ENCODE measurements around the gene FXYD2. TPM values are rescaled to one million over a fixed set of nuclear protein-coding genes. Genes with fewer than 3 reads are reported as not detected.

Gene FXYD2
- total RNA-seq, 2 donors from 2014 or later, result 1.6 to 4.8 TPM

DNA sequence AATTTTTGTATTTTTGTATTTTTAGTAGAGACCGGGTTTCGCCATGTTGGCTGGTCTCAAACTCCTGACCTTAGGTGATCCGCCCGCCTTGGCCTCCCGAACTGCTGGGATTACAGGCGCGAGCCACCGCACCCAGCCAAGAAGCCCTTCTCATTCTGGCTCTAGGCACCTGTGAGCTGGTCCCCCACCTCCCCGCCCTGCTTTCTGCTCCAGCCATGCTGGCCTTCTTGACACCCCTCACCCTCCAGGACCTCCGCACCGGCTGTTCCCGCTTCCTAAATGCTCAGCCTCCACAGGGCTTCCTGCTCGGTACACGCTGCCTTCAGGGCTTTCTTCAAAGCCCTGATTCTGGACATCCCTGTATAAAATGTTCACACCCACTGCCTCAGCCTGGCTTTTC lies 5.5 kb upstream of the FXYD2 start:
- Mint-ChIP-seq H3K9me3 (no peaks in the 10 kb centered on the region), H3K36me3 (no peaks in the 10 kb centered on the region), H3K27ac (peak overlapping the region; percentile 71 to 77)
- no peak for ATAC-seq
- DNase-seq (ENCODE audit: low spot score in 2 of 2), result peak in 1 of 2 donors; percentile 53

DNA sequence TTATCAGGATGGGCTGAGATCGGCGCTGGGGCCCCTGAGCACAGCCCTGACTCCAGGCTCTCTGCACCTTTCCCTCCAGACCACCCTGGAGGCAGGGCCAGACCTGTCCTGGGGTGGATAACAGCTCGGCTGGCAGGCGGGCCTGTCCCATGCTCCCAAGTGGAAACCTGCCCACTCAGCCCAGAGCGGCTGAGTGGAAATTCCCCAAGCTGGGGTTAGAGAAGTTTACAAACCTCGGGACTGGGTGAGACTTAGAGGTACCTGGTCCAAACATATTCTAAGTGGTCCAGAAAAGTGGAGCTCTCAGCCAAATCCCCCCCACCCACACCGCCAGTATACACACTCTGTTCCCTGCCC lies 4.8 kb upstream of the FXYD2 start:
- H3K27ac Mint-ChIP-seq, result peak overlapping the region in 1 of 2 donors; percentile 44
- ATAC-seq, result no peak
- H3K9me3 Mint-ChIP-seq, result no peaks in the 10 kb centered on the region
- DNase-seq (ENCODE audit: low spot score in 2 of 2), result peak in 1 of 2 donors; percentile 52
- no peaks in the 10 kb centered on the region for H3K36me3 Mint-ChIP-seq

DNA sequence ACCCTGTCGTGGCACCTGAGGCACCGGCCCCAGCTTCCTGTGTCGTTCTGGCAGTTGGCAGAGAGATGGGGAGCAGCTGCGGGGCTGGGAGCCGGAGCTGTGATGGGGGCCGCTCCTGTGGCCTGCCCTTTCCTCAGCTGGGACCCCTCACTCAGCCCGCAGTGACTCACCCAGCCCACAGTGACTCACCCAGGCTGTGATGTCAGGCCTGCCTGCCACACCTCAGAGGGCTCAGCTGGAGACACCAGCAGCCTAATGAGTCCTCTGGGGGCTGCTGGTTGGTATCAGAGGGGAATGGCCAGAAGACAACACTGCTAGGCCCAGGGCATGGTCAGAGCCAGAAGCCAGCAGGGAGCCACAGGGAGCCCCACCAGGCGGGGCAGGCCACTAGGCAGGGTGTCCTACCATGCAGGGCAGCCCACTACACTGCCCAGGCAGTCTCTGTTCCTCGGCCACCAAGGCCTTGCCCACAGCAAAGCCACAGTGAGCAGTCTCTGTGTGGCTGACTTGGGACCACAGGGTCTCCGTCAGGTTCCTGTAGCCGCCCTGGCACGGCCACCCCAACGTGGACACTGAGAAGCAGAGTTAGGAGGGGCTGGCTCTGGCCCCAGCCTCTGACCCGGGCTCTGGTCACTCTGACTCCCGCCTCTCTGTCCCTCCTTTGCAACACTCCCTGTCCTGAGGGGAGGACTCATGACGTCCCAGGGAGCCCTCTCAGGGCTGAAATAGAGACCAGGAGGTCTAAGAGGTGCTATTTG lies 4.2 kb upstream of the FXYD2 start:
- Mint-ChIP-seq H3K9me3 (no peaks in the 10 kb centered on the region), H3K27ac (peak overlapping the region; percentile 22 to 44), H3K36me3 (no peaks in the 10 kb centered on the region)
- DNase-seq (ENCODE audit: low spot score in 2 of 2), result peak; percentile 74 to 88
- peak; percentile 97 to 99 for ATAC-seq

DNA sequence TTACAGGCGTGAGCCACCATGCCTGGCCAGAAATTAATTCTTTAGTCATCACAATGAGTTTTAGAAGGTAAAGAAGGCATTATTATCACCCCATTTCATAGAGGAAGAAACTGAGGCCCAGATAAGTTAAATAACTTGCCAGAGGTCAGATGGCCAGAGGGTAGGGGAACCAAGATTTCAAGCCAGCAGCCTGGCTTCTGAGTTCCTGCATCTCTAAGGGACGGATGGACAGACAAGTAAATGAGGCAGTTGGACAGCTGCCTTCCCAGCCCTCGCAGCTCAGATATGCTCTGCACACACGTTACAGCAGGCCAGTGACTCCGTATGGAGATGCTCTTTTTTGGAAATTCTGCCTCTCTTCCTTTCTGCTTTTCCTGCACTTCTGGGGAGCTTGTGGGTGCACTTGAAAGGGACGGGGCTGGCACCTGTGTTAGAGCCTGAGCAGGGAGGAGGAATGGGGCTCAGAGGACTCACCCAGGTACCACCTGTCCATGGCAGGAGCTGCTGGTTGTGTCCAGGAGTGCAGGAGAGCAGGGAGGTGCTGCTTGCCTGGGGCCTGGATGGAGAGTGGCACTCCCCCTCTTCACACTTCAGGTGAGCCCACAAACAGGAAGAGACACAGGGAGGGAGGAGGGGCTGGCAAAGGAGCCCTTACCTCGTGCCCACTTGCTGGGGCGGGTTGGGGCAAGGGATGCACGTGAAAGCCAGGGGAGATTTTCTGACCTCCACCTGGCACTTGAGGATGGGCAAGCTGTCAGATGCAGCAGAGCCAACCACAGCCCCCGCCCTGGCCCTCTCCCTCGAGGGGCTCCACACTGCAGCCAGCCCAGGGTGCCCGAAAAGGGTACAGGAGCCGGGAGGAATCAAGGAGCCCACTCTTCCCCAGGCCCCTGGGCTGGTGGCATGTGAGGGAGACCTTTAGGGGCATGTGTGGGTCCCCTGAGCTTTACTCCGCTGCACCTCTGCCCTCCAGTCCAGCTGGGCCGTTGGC lies 3.3 kb upstream of the FXYD2 start:
- DNase-seq (ENCODE audit: low spot score in 2 of 2) (peak in 1 of 2 donors; percentile 55), ATAC-seq (no peak)
- Mint-ChIP-seq H3K27ac (peak overlapping the region; percentile 5 to 44), H3K36me3 (no peaks in the 10 kb centered on the region), H3K9me3 (no peaks in the 10 kb centered on the region)

DNA sequence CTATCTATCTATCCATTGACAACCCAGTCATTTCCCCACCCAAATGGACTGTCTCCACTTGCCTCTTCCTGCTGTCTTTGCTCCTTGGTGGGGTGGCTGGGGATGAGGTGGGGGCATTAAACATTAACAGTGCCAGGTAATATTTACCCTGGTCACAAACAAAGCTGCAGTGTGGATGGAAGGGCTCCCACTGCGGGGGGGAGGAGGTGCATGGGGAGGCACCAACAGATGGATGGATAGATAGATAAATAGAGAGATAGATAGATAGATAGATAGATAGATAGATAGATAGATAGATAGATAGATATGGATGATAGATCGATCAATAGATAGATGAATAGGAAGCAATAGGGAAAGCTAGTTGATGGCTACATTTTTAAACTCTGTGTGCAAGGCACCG lies 2.3 kb upstream of the FXYD2 start:
- H3K27ac Mint-ChIP-seq, result no peak overlapping the region
- H3K36me3 Mint-ChIP-seq, result no peaks in the 10 kb centered on the region
- DNase-seq (ENCODE audit: low spot score in 2 of 2) (no peak), ATAC-seq (no peak)
- H3K9me3 Mint-ChIP-seq, result no peaks in the 10 kb centered on the region

DNA sequence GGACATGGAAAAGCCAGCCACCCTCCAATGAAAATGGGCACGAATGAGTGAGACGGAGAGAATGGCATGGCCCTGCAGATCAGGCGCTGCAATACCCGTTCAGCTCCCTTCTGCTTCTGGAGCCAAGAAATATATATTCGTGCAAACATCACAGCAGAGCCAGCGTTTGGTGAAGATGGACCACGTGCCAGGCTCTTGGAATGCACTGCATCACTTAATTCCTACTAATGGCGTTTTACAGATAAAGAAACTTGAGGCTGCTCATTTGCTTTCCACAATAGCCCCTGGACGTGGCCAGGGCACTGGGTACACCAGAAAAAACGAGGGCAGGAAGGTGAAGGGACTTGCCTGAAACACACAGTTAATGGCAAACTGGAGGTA lies 1.6 kb upstream of the FXYD2 start:
- Mint-ChIP-seq H3K9me3 (no peaks in the 10 kb centered on the region), H3K36me3 (no peaks in the 10 kb centered on the region), H3K27ac (no peak overlapping the region)
- no peak for ATAC-seq
- DNase-seq (ENCODE audit: low spot score in 2 of 2), result peak in 1 of 2 donors; percentile 49

DNA sequence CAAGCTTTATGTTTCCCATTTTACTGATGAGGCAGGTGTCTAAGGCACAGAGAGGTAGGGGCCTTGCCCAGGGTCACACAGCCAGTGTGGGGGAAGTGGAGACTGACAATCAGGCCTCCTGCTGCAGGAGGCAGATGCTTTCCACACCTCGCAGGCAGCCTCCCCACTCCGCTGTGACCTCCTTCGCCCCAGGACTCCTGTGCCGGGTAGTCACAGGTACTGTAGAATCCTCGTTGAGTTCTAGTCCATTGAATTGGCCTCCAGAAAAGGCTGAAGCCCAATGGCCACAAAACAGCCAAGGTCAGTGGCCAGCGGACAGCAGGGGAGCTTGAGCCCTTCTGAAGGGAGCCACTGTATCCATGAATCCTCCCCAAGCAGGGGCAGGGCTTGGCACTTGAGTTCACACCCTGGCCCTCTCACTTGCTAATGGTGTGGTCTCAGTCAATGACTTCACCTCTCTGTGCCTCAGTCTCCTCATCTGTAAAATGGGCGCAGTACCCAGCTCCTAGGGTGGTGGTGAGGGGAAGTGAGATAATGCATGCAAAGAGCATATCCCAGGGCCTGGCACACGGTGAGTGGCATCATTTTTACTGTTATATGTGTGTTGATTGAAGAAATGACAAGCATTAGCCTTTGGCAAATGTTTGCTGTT lies 1.1 kb upstream of the FXYD2 start:
- no peaks in the 10 kb centered on the region for H3K36me3 Mint-ChIP-seq
- no peaks in the 10 kb centered on the region for H3K9me3 Mint-ChIP-seq
- peak overlapping the region; percentile 45 to 51 for H3K27ac Mint-ChIP-seq
- DNase-seq (ENCODE audit: low spot score in 2 of 2) (peak in 1 of 2 donors; percentile 41), ATAC-seq (no peak)

DNA sequence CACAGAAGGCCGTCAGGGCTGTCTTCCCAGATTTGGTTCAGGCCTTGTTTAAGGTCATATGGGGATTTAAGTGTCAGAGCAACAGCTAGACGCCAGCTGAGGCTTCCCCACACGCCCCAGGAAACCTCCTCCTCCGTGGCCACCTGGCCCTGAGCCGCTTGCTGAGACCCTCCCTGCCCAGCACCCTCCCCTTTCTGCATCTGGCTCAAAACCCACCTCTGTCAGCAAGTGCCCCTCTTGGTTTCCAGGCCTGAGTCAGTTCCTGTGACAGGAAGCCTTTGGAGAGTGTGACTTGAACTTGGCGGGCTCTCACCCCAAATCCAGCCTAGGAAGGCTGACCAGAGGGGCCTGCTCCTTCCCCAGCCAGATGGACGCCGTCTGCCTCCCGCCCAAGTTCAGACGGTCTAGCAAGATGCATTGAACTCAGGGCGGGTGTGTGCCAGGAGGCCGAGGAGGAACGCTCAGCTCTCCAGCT lies 561 bp downstream of the FXYD2 start:
- DNase-seq (ENCODE audit: low spot score in 2 of 2) (peak in 1 of 2 donors; percentile 62), ATAC-seq (peak in 1 of 2 donors; percentile 4)
- no peaks in the 10 kb centered on the region for H3K9me3 Mint-ChIP-seq
- H3K27ac Mint-ChIP-seq, result peak overlapping the region; percentile 66 to 69
- no peaks in the 10 kb centered on the region for H3K36me3 Mint-ChIP-seq

DNA sequence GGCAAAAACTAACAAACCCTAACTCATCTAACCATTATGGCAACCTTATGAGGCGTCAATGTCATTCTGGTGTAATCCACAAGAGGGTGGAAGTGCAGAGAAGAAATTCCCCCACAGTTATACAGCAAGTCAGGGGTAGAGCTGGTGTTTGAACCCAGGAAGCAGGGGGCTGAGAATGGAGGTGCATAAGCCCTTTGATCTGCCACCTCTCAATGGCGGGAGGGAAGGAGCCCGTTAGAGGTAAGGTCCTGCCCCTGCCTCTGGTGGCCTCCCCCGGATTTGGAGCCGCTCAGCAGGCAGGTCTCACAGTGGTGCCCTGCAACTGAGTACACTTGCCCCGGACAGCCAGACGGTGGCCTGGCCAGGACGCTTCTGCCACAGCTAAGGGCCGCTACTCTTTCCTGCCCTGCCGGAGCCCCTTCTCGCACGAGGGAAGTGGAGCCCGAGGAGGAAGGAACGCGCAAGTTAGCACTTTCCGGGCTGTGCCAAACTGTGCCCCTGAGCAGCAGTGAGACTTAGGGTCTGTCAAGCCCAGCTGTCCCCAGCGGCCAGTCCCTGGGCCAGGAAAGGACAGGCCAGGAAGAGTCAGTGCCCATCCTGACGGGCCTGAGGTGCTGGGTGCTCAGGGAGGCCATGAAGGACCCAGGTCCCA lies 1.1 kb downstream of the FXYD2 start:
- ATAC-seq (peak; percentile 42 to 71), DNase-seq (ENCODE audit: low spot score in 2 of 2) (peak in 1 of 2 donors; percentile 64)
- Mint-ChIP-seq H3K9me3 (no peaks in the 10 kb centered on the region), H3K27ac (peak overlapping the region in 1 of 2 donors; percentile 69), H3K36me3 (no peaks in the 10 kb centered on the region)

DNA sequence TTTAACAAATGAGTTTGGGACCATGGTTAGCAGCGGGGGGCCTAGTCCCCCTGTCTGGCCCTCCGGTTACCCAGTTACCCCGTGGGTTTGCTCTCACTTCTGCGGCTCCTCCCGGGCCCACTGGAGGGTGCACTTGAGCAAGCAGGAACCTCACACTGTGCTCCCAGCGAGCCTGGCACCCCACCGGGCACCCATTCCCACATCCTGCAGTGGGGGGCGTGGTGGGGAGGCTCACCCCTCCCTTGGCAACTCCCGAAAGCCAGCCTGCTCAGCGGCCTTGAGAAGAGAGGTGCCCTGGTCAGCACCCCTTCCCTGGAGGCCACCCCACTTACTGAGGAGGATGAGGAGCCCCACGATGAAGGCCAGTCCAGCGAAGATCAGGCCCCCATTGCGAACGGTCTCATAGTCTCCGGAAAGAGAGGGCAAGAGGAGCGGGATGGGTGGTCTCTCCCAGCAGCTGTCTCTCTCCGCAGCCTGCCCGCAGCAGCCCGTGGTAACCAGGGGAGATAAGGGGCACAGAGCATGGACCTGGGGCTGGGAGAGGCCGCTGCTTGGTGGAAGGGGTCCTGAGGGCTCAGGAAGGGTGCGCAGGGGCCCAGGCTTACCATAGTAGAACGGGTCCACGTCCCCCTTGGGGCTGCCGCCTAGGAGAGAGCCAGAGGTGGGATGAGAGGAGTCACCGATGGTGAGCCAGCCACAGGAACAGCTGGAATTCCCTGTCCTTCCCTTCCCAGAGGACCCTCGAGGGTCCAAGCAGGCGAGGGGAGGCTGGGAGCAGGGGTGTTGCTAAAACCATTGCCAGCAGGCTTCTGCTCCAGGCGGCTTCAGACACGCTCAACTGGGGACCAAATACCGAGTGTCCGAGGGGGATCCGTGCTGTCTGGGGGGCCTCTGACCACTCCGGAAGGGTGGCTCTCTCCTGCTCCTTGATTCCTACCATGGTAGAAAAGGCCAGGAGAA lies 2.2 kb downstream of the FXYD2 start:
- no peak for ATAC-seq
- H3K27ac Mint-ChIP-seq, result peak overlapping the region in 1 of 2 donors; percentile 69
- peak; percentile 51 to 69 for DNase-seq (ENCODE audit: low spot score in 2 of 2)
- no peaks in the 10 kb centered on the region for H3K36me3 Mint-ChIP-seq
- no peaks in the 10 kb centered on the region for H3K9me3 Mint-ChIP-seq

DNA sequence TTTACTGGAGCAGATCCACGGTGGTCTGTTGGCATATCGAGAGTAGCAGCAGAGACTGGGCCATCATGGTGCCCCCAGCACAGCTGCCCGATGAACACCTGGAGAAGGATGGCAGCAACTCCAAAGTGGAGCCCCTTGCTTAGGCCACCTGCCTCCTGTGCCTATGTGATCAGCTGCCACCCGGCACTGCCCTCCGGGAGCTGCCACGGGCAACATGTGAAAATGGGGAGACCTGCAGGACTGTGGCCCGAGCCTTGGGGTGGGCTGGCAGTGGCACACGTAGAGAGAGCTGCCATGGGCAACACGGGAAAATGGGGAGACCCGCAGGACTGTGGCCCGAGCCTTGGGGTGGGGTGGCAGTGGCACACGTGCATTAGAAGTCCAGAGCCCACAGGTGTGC lies 3.1 kb downstream of the FXYD2 start:
- no peak overlapping the region for H3K27ac Mint-ChIP-seq
- H3K36me3 Mint-ChIP-seq, result no peaks in the 10 kb centered on the region
- ATAC-seq (no peak), DNase-seq (ENCODE audit: low spot score in 2 of 2) (no peak)
- H3K9me3 Mint-ChIP-seq, result no peaks in the 10 kb centered on the region

DNA sequence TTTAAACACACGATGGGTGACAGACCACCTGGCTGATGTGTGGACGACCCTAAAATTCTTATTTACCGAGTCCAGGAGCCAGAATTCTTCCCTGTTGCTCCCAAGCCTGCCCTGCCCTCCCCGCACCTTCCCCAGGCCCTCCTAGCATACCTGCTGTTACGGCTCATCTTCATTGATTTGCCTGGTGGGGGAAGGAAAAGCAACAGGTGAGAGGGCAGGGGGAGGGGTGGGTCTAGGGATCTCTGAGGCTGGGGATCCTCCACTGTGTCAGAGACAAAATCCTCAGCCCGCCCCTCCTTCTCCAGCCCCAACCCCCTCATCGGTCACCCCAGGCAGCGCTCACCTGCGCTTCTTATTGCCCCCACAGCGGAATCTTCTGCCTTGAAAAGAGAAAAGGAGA lies 4.0 kb downstream of the FXYD2 start:
- Mint-ChIP-seq H3K27ac (no peak overlapping the region), H3K9me3 (no peaks in the 10 kb centered on the region)
- no peak for ATAC-seq

DNA sequence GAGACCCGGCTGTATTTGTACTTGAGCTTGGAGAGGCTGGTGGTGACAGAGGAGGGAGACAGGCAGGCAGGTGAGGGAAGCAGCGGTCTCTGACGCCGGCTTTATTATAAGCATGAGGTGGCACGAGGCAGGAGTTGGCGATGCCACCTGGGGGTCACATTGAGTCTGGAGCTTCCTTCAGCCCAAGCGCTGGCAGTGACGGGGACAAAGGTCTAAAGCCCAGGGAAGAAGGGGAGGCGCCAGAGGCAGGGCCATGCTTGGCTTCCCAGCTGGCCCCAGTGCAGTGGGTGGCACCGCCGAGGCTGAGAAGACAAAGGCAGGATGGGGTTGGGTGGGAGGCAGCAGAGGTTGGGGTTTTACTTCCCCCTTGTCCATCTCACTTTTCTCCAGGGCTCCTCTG lies 4.5 kb downstream of the FXYD2 start:
- ATAC-seq, result no peak
- H3K9me3 Mint-ChIP-seq, result no peaks in the 10 kb centered on the region
- H3K36me3 Mint-ChIP-seq, result no peaks in the 10 kb centered on the region
- H3K27ac Mint-ChIP-seq, result peak overlapping the region in 1 of 2 donors; percentile 98
- no peak for DNase-seq (ENCODE audit: low spot score in 2 of 2)

More for the DNA sequence above, 4.0 kb downstream of the FXYD2 start:
- H3K36me3 Mint-ChIP-seq, result no peaks in the 10 kb centered on the region
- no peak for DNase-seq (ENCODE audit: low spot score in 2 of 2)

DNA sequence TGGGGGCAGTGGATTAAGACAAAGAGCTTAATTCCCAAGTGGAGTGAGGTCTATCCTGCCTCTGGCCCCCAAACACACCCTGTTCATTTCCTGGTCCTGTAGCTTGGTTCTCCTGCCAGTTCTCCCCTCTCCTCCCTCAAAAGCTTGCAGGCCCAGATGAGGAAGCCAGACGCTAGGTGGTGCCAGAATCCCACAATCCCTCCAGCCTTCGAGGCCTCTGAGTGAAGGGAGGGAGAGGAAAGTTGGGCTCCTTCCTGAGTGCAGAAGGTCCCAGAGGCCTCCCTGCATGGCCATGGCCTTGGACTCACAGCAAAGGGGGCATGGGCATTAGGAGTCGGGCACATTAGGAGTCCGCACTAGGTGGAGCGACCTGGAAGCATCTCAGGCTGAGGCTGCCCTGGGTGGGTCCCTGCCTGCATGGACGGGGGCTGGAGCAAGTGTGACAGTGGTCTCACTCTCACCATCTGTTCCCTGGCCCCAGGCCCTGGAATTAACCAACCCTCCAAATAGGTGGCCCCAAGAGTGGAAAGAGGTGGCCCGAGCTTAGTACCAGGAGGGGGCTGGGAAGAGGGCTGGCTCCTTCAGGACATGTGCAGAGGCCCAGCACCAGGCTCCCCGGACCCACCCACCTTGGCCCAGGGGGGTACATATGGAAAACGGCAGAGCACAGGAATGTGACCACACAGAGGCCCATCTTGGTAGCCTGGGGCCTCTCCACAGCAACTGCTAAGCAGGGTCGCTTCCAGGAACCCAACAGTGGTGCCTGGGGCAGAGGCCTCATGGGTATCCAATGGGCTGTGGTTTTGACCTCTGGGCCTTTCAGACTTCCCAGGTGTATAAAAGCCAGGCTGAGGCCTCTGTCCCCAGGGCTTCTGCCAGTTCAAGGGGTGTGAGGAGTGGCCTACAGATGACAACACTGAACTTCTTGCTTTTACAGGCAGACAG lies 5.2 kb downstream of the FXYD2 start:
- no peaks in the 10 kb centered on the region for H3K9me3 Mint-ChIP-seq
- peak overlapping the region; percentile 98 for H3K27ac Mint-ChIP-seq

More for the DNA sequence above, 5.2 kb downstream of the FXYD2 start:
- DNase-seq (ENCODE audit: low spot score in 2 of 2), result no peak
- no peak for ATAC-seq
- no peaks in the 10 kb centered on the region for H3K36me3 Mint-ChIP-seq

All from activated naive CD4-positive, alpha-beta T cell treated with anti-CD3 and anti-CD28 coated beads, Interleukin-2, amount 50 U/mL, for 72 hours (primary cell).